Measurements from ENCODE around the gene AOPEP.

DNA sequence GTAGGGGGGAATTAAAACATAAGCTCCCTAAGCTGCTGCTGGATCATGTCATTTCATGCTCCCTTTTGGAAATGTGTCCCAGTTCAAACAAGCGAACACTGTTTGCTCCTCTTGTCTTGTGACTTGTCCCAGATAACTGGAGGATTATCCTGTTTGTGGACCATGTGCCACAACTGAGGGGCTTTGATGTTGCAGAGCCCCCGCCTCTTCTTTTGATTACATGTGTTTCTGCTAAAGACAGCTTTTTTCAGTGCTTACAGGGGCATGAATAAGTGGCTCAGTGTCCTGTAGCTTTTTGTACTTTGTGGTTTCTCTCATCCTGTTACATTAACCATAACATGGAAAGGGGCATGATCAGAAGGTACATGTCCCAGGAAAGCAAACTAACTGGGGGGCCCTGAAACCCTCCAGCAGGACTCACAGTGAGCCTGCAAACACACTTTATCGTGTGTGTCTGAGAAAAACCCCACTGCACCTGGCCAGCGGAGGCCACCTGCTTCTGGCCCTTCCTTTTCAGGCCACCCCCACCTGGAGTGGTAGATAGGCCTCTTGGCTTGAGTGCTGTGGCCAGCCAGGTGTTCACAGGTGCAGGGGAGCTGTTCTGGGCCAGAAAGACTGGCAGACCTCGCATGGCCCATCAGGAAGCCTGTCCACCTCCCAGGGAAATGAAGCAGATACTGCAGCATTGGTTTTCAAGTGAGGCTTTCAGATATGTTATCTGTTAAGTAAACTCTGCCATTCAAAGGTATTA lies 305.4 kb downstream of the AOPEP start:
- TF ChIP-seq POLR2A (IDR thresholded peaks at IDR 0.05; ENCODE audit: low read depth, low read length), result no peak
- TF ChIP-seq POLR2AphosphoS5 (IDR thresholded peaks at IDR 0.05; ENCODE audit: insufficient read depth, low read depth, low read length), result no peak
- TF ChIP-seq, protein P1, sequence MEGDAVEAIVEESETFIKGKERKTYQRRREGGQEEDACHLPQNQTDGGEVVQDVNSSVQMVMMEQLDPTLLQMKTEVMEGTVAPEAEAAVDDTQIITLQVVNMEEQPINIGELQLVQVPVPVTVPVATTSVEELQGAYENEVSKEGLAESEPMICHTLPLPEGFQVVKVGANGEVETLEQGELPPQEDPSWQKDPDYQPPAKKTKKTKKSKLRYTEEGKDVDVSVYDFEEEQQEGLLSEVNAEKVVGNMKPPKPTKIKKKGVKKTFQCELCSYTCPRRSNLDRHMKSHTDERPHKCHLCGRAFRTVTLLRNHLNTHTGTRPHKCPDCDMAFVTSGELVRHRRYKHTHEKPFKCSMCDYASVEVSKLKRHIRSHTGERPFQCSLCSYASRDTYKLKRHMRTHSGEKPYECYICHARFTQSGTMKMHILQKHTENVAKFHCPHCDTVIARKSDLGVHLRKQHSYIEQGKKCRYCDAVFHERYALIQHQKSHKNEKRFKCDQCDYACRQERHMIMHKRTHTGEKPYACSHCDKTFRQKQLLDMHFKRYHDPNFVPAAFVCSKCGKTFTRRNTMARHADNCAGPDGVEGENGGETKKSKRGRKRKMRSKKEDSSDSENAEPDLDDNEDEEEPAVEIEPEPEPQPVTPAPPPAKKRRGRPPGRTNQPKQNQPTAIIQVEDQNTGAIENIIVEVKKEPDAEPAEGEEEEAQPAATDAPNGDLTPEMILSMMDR (IDR thresholded peaks at IDR 0.05; ENCODE audit: extremely low read depth in 1 of 2, insufficient read depth in 1 of 2, low read depth in 1 of 2, low read length in 2 of 2), result no peak

Measured in endothelial cell of umbilical vein (primary cell).